ENCODE data around the gene GARIN5B.
"Not testable (repeated sequence)": the region's sequence is repeated elsewhere in the genome, so short reads cannot be mapped to it uniquely, and the experiment has no call there.

GARIN5B gene

GRCh38 chr19:55362990-55363716, at the start of gene GARIN5B:
GARIN5B (minus strand) TSS chr19:55363260; CDS start chr19:55363066, 194 bp downstream.
- DNase-seq, result no peak

DNA sequence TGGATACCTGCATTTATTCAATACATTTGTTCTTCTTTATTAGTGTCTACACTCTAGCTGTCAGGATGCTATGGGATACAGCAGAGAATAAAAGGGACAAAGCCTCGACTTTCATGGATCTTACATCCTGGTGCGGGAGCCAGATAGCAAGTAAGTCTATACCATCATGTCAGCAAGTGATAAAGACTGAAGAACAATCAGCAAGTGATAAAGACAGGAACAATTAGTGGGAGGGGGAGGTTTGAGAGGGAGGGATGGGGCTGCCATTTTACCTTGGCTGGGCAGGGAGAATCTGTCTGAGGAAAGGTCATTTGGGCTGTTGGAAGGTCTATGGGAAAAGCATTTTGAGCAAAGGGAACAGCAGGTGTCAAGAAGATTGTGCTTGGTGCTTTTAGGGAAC, 47.1 kb upstream of the GARIN5B start:
- DNase-seq, result no peak

GRCh38 chr19:55409179-55409578, 46.1 kb upstream of the GARIN5B start:
- DNase-seq, result not testable (repeated sequence)

- DNase-seq, result no peak
Observed at GRCh38 chr19:55408533-55408872, 45.4 kb upstream of the GARIN5B start.

DNA sequence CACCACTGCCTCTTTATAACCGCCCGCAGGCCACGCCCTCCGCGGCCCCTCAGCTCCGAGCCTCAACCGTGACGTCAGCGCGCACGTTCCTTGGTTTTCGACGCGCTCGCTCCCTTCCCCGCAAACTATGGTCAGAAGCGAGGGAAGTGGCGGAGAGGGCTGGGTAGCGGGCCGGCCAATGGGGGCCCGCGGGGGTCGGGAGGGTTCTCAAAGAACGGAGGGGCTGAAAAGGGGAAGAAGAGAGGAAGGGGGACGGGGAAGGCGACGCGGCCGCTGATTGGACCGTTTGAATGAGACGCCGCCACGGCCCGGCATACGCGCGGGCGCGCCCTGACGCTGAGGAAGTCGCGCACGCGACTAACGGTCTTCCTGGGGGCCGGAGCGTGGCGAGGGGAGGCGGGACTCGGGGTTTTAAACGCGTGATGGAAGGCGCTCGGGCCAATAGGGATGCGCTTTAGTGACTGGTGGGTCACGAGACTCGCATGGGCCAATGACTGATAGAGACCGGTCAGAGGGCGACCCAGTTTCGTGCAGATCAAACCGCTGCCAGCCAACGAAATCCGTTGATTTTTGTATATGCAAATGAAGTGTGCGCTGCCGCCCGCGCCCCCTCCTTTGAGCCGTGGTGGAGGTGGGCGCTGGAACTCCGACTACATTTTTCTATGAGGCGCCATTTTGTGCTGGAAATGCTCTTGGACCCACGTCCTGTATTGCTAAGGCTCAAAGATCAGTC, 44.9 kb upstream of the GARIN5B start:
- DNase-seq, result peak; percentile 99

GRCh38 chr19:55407550-55407799, 44.4 kb upstream of the GARIN5B start, which contains the start of gene UBE2S:
UBE2S (minus strand) TSS chr19:55407788; CDS start chr19:55407589, 199 bp downstream.
- DNase-seq, result not testable (repeated sequence)

DNA sequence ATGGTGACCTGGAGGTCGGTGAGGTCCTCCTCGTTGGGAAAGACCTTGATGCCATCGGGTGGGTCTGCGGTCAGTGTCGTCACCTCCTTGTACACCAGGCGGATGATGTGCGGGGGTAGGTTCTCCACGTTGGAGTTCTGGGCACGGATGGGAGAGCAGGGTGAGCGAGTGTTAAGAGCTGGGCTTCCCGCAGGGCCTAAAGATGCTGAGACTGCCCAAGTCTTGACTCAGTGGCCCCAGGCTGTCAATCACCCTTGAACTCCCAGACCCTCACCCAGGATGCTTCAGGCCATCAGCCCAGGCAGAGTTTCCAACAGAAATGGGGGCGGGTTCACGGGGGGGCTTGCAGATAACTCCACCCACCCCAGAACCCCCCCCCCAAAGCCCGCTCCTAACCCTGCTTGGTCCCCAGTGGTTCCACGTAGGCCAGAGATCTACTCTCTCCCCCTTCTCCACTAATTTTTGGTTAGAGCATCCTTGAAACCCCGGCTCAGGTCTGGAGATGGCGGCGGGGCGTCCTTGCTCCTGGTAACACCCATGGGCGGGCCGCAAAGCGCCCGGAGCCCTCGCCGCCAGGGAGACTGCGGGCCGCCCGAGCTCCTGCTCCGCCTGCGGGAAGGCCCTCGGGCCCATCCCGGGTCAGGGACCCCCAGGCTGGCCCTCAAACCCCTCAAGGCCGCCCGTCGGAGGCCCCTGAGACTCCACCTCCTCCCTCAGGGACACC, 43.9 kb upstream of the GARIN5B start:
- DNase-seq, result peak; percentile 51

GRCh38 chr19:55406091-55406825, 43.2 kb upstream of the GARIN5B start:
- DNase-seq, result no peak

DNA sequence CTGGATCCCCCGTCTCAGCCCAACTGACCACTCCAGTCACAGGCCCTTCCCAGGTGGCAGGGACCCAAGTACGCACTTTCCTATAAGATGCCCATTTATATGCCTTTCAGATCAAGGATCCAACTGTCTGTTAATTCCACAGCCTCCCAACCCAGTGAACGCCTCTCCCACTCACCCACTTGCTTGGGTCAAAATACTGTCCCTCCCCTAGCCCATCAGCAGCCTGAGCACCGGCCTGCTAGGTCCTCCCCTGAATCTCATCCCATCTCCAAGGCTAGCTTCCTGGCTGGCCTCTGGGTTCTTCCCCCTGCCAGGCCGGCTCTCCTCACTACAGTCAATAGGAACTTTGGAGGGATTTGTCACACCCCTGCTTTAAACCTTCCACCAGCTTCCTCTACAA, 42.6 kb upstream of the GARIN5B start:
- DNase-seq, result no peak

DNA sequence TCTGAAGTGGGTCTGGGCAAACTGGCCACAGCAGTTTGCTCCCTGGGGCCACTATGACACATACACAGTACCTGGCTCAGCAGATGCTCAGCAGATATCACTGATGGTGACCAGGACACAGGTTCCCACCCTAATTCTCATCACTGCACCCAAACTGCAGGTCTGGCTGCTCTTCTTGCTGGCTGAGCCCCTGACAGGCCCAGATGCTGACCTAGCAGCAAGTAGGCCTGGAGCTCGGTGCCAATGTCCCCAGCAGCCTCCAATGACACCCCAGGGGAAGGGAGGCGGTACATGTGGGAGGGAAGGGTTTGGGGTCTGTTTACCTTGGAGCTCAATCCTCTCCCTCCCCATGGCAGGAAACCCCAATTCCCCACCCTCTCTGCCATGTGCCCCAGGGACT, 39.4 kb upstream of the GARIN5B start:
- no peak for DNase-seq

- not testable (repeated sequence) for DNase-seq
Observed at GRCh38 chr19:55401390-55401789, 38.3 kb upstream of the GARIN5B start.

- DNase-seq, result no peak
Observed at GRCh38 chr19:55400281-55401087, 37.4 kb upstream of the GARIN5B start.

- DNase-seq, result no peak
Observed at GRCh38 chr19:55398200-55398925, 35.3 kb upstream of the GARIN5B start.

DNA sequence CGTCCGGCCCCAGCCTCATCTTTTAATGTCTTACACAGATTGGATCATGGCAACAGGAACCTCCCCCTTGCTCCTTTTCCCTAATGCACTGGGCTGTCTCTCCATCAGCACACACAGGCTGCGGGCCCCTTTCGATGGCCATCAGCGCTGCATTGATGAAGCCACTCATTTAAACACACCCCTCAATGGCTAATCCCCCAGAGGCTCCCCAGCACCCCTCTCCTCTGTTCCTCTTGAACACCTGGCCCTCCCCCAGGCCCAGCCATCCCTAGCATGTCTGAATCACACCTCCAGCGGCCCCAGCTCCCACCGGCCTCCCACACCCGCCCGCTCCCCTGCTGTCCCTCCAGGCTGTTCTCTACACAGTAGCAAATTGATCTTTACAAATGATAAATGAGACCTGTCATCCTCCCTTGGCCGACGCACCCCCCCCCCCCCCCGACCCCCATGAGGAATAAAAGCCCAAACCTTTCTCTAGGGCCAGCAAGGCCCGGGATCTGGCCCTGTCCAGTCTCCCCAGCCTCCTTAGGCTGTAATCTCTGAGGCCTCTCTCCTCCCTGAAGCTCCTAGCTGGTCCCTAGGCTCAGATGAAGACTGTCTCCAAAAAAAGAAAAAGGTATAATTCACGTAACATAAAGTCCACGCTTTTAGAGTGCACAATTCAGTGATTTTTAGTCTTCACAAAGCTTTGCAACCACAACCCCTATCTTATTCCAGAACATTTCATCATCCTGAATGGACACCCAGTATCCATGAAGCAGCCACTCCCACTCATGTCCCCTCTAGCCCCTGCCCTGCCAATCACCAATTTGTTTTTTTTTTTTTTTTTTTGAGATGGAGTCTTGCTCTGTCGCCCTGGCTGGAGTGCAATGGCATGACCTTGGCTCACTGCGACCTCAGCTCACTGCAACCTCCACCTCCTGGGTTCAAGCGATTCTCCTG, 30.0 kb upstream of the GARIN5B start:
- DNase-seq, result no peak

DNA sequence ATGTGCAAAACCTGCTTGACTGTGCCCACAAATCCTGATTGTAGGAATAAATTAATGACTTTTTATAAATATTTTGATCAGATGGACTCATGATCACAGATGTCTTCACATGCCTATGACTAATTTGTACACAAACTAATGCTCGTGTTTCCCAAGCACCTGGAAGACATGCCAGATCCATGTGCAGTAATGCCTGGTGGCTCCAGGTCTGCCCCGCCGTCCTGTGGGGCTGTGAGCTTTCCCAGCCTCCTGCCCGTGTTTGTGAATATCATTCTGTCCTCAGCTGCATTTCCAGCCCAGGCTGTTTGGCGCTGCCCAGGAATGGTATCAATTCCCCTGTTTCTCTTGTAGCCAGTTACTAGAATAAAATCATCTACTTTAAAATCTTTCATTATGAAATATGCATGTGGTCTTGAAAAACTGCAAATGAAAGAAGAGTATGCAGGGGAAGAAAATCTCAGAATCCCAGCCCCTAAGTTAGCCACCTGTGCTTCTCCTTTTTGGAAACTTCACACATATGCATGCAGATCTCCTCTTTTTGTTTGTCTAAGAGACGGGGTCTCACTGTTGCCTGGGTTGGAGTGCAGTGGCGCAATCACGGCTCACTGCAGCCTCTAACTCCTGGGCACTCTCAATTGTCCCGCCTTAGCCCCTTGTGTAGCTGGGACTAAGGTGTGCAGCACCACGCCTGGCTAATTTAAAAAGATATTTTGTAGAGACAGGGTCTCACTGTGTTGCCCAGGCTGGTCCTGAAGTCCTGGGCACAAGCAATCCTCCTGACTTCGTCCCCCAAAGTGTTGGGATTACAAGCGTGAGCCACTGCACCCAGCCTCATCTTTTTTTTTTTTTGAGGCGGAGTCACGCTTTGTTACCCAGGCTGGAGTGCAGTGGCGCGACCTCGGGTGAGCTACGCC, 28.9 kb upstream of the GARIN5B start:
- DNase-seq, result peak; percentile 6

DNA sequence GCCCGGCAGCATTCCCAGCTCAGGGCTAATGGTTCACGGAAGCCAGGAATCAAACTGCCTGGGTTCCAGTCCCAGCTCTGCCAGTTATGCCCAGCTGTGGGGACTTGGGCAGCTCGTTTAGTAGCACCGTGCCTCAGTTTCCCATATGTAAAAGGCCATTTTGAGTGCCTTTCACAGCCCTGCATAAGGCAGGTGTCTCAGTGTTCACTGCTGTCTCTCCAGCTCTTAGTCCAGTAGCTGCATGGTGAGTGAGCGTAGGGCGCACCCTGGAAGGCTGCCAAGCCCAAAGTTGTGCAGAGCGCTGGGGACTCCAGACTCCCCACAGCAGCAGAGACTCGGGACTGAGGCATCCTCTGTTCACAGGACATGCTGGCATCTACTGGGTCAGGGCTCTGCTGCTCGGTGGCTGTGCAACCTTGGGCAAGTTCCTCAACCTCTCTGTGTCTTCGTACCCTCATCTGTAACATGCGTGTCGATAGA, 28.2 kb upstream of the GARIN5B start:
- DNase-seq, result peak; percentile 26

- peak; percentile 26 for DNase-seq
Observed at GRCh38 chr19:55390461-55390880, 27.4 kb upstream of the GARIN5B start.

GRCh38 chr19:55389386-55390317, 26.6 kb upstream of the GARIN5B start:
- DNase-seq, result peak; percentile 34
